K562 (cell line): ENCODE data around the gene EFNA1. TPM values are rescaled to one million over a fixed set of nuclear protein-coding genes. Genes with fewer than 3 reads are reported as not detected.

ENCODE experiments used
- ATF1 ChIP-seq, 2 experiments: fragments of 450-650 bp in 1 of 2; IDR thresholded peaks; 2 replicates each; pipeline ENCODE4 v1.6.1; 2016; ENCODE audit warnings: missing compliant biosample characterization in 1 of 2, missing genetic modification characterization in 1 of 2
- CREBBP ChIP-seq: IDR thresholded peaks from one replicate; pipeline ENCODE4 v1.6.1; 2012; ENCODE audit warnings: low read depth, mild to moderate bottlenecking, control low read depth, inconsistent platforms, low read length
- ELF1 ChIP-seq: fragments of 200-800 bp; sonication (Bioruptor generic); IDR thresholded peaks from 2 replicates; pipeline ENCODE4 v1.6.1; 2016; ENCODE audit warnings: missing genetic modification characterization, missing compliant biosample characterization
- FIP1L1 ChIP-seq: fragments of 200-400 bp; formaldehyde crosslinking; IDR thresholded peaks from 2 replicates; pipeline ENCODE4 v1.6.1; 2018; ENCODE audit warnings: mild to moderate bottlenecking, low read depth, low read length; ENCODE audit not compliant: poor library complexity, severe bottlenecking
- HDGF ChIP-seq: fragments of 450-650 bp; IDR thresholded peaks from 2 replicates; pipeline ENCODE4 v1.6.1; 2016
- HNRNPL ChIP-seq: fragments of 200-400 bp; formaldehyde crosslinking; IDR thresholded peaks from 2 replicates; pipeline ENCODE4 v1.6.1; 2017; ENCODE audit warnings: low read depth, mild to moderate bottlenecking, low read length
- MCM5 ChIP-seq: fragments of 450-650 bp; IDR thresholded peaks from 2 replicates; pipeline ENCODE4 v1.6.1; 2016; ENCODE audit warnings: low read depth
- NCOA2 ChIP-seq, 2 experiments: fragments of 450-650 bp; IDR thresholded peaks; 2 replicates each; pipeline ENCODE4 v1.6.1; 2018; ENCODE audit warnings: mild to moderate bottlenecking in 2 of 2, moderate library complexity in 1 of 2; ENCODE audit not compliant: partially characterized antibody in 2 of 2
- NONO ChIP-seq, 2 experiments: fragments of 200-400 bp in 1 of 2; fragments of 450-650 bp in 1 of 2; formaldehyde crosslinking in 1 of 2; IDR thresholded peaks; 2 replicates each; pipeline ENCODE4 v1.6.1; 2017; ENCODE audit warnings: low read depth in 2 of 2, mild to moderate bottlenecking in 2 of 2, moderate library complexity in 2 of 2, low read length in 1 of 2
- POLR2AphosphoS2 ChIP-seq: IDR thresholded peaks from 2 replicates; pipeline ENCODE4 v1.6.1; 2012; ENCODE audit warnings: low read length, improper control_type of control experiment
- POLR3G ChIP-seq: IDR thresholded peaks from 2 replicates; pipeline ENCODE4 v1.6.1; 2011; ENCODE audit not compliant: insufficient read length, insufficient replicate concordance; ENCODE audit errors: extremely low read depth
- SMAD4 ChIP-seq: fragments of 250-450 bp; sonication (Bioruptor Pico); conservative IDR thresholded peaks from 2 replicates; pipeline ENCODE4 v1.8.0; 2021; ENCODE audit warnings: inconsistent platforms, mild to moderate bottlenecking, moderate library complexity
- TAF9B ChIP-seq: fragments of 450-650 bp; IDR thresholded peaks from 2 replicates; pipeline ENCODE4 v1.6.1; 2018; ENCODE audit warnings: mild to moderate bottlenecking; ENCODE audit not compliant: partially characterized antibody
- TOE1 ChIP-seq, 2 experiments: fragments of 450-650 bp in 1 of 2; sonication (generic) in 1 of 2; formaldehyde crosslinking in 1 of 2; IDR thresholded peaks; 2 replicates each; pipeline versions ENCODE4 v1.7.1 to v1.8.0; 2016 to 2022; ENCODE audit warnings: borderline replicate concordance in 2 of 2, mild to moderate bottlenecking in 2 of 2, antibody characterized with exemption in 1 of 2, inconsistent platforms in 1 of 2, low read depth in 1 of 2, missing genetic modification reagents in 1 of 2, moderate library complexity in 1 of 2
- ZEB2 ChIP-seq: fragments of 450-650 bp; IDR thresholded peaks from 2 replicates; pipeline ENCODE4 v1.6.1; 2016
- ZNF384 ChIP-seq: IDR thresholded peaks from 2 replicates; pipeline ENCODE4 v1.6.1; 2012; ENCODE audit warnings: low read depth, low read length, improper control_type of control experiment
- ZNF41 ChIP-seq: fragments of 250-450 bp; sonication (Bioruptor Pico); conservative IDR thresholded peaks from 2 replicates; pipeline ENCODE4 v1.4.0; 2020; ENCODE audit warnings: mild to moderate bottlenecking
- ZNF76 ChIP-seq: fragments of 250-450 bp; sonication (Bioruptor Pico); IDR thresholded peaks from 2 replicates; pipeline ENCODE4 v1.4.0; 2020; ENCODE audit warnings: mild to moderate bottlenecking, moderate library complexity, borderline replicate concordance
- polyA plus RNA-seq, 8 experiments: library from polyadenylated mRNA; depleted of rRNA in 4 of 8; stranded (reverse) in 5 of 8; unstranded in 3 of 8; fragments of >200 nt; fragmentation: Nextera tagmentation in 2 of 8; fragmentation: Illumina TruSeq in 1 of 8; extraction: Ambion mirVana in 2 of 8; extraction: Trizol in 1 of 8; gene quantifications; 2 replicates each; pipeline versions ENCODE4 v1.2.1 to v1.2.3, GENCODE V29; 2011 to 2014; ENCODE audit warnings: inconsistent platforms in 1 of 8, missing spikeins in 1 of 8
- total RNA-seq, 7 experiments: library from RNA; depleted of rRNA in 6 of 7; stranded (reverse); fragments of >200 nt in 6 of 7; fragmentation: Illumina TruSeq in 2 of 7; extraction: Trizol in 2 of 7; gene quantifications; 2 replicates each; pipeline versions ENCODE4 v1.2.1 to v1.2.3, GENCODE V29; 2011 to 2021; ENCODE audit warnings: low replicate concordance in 1 of 7
- TF ChIP-seq, protein P1 (sequence below), 3 experiments: fragments of 200-800 bp in 1 of 3; sonication (Bioruptor generic) in 1 of 3; sonication (generic) in 1 of 3; formaldehyde crosslinking in 1 of 3; IDR thresholded peaks; 2 replicates each; pipeline versions ENCODE4 v1.6.1 to v1.8.0; 2016 to 2022; ENCODE audit warnings: mild to moderate bottlenecking in 2 of 3, missing compliant biosample characterization in 2 of 3, missing genetic modification characterization in 2 of 3, missing genetic modification reagents in 1 of 3
- TF ChIP-seq, protein P2 (sequence below): fragments of 250-450 bp; sonication (Bioruptor Pico); IDR thresholded peaks from 2 replicates; pipeline ENCODE4 v1.4.0; 2020; ENCODE audit warnings: mild to moderate bottlenecking, moderate library complexity
- TF ChIP-seq, protein P3 (sequence below): sonication (generic); formaldehyde crosslinking; IDR thresholded peaks from 2 replicates; pipeline ENCODE4 v1.8.1; 2023; ENCODE audit warnings: mild to moderate bottlenecking, missing genetic modification reagents

Gene EFNA1
- total and polyA plus RNA-seq, 9 of the 15 experiments (the other 6 are each of a cell fraction or from before 2014, with no cell fraction given) = 2.1 to 9.3 (median 3.0) TPM

DNA sequence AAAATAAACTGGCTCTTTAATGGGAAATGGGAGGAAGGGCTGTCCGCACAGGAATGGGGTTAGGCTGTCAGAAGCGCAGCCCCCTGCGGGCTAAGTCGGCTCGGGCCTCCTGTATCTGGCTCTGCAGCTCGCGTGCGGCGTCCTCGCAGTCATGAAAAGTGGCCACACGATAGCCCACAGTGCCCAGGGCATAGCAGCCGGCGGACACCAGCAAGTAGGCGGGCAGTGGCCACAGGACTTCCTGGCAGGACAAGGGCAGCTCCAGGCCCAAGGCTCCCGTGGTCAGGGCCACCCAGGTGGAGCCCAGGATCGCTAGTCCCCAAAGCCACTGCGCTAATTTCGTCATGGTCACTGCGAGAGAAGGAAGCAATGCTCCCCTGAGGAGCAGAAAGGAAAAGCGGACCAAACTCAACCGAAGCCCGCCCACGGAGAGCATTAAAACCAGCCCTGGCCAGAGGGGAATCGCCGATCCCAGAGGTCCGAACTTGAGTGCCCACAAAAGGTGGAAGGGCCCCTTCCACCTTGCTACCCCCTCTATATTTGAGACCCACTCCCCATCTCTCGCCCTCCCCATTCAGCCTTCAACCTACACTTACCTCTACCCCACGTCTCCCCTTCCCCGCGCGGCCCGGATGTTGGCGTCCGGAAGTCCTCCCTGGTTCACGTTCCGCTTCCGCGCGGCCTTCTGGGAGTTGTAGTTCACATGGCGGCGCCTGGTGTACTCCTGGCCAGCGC lies 12.4 kb downstream of the EFNA1 start, which contains the start of gene DPM3 (continued):
- TF ChIP-seq TOE1 (IDR thresholded peaks at IDR 0.05; ENCODE audit: borderline replicate concordance) (peak; percentile 61), TOE1 (CRISPR knock-in tag; IDR thresholded peaks at IDR 0.05; ENCODE audit: borderline replicate concordance, low read depth) (no peak), TAF9B (peak; percentile 78), MCM5 (no peak), POLR3G (no peak), HDGF (no peak), ATF1 (CRISPR knock-in tag; IDR thresholded peaks at IDR 0.05) (no peak), ATF1 (tag; IDR thresholded peaks at IDR 0.05) (peak; percentile 76), FIP1L1 (no peak), ZNF41 (CRISPR knock-in tag) (no peak), NCOA2 (IDR thresholded peaks at IDR 0.05; ENCODE audit: partially characterized antibody in 2 of 2) (no peak), ZEB2 (peak; percentile 85), ZNF384 (no peak), CREBBP (no peak), POLR2AphosphoS2 (no peak; the same call in 1 of the 2 replicates), NONO (IDR thresholded peaks at IDR 0.05; ENCODE audit: low read depth in 2 of 2, low read length in 1 of 2) (no peak; a peak in 1 of 4 replicates), ZNF76 (CRISPR knock-in tag) (peak; percentile 56; the same call in 1 of the 2 replicates), SMAD4 (CRISPR knock-in tag) (no peak; the same call in 1 of the 2 replicates), ELF1 (tag) (peak; percentile 79), HNRNPL (no peak)
- TF ChIP-seq, protein P1, sequence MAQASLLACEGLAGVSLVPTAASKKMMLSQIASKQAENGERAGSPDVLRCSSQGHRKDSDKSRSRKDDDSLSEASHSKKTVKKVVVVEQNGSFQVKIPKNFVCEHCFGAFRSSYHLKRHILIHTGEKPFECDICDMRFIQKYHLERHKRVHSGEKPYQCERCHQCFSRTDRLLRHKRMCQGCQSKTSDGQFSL (CRISPR knock-in tag; IDR thresholded peaks at IDR 0.05) = no peak
- TF ChIP-seq, protein P1 (tag; IDR thresholded peaks at IDR 0.05) = no peak
- TF ChIP-seq, protein P2, sequence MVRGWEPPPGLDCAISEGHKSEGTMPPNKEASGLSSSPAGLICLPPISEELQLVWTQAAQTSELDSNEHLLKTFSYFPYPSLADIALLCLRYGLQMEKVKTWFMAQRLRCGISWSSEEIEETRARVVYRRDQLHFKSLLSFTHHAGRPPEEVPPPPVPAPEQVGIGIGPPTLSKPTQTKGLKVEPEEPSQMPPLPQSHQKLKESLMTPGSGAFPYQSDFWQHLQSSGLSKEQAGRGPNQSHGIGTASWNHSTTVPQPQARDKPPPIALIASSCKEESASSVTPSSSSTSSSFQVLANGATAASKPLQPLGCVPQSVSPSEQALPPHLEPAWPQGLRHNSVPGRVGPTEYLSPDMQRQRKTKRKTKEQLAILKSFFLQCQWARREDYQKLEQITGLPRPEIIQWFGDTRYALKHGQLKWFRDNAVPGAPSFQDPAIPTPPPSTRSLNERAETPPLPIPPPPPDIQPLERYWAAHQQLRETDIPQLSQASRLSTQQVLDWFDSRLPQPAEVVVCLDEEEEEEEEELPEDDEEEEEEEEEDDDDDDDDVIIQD (CRISPR knock-in tag) = no peak
- TF ChIP-seq, protein P3, sequence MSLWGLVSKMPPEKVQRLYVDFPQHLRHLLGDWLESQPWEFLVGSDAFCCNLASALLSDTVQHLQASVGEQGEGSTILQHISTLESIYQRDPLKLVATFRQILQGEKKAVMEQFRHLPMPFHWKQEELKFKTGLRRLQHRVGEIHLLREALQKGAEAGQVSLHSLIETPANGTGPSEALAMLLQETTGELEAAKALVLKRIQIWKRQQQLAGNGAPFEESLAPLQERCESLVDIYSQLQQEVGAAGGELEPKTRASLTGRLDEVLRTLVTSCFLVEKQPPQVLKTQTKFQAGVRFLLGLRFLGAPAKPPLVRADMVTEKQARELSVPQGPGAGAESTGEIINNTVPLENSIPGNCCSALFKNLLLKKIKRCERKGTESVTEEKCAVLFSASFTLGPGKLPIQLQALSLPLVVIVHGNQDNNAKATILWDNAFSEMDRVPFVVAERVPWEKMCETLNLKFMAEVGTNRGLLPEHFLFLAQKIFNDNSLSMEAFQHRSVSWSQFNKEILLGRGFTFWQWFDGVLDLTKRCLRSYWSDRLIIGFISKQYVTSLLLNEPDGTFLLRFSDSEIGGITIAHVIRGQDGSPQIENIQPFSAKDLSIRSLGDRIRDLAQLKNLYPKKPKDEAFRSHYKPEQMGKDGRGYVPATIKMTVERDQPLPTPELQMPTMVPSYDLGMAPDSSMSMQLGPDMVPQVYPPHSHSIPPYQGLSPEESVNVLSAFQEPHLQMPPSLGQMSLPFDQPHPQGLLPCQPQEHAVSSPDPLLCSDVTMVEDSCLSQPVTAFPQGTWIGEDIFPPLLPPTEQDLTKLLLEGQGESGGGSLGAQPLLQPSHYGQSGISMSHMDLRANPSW (CRISPR knock-in tag) = peak; percentile 28; the same call in 1 of the 2 replicates
